Measurements from ENCODE around the gene P4HA1.

- no peak for TF ChIP-seq CTCF (IDR thresholded peaks at IDR 0.05)
- TF ChIP-seq POLR2A (IDR thresholded peaks at IDR 0.05) = no peak
Measured at GRCh38 chr10:73106301-73106700, 9.6 kb upstream of the P4HA1 start.
